ENCODE data around the gene AMBP.

The AMBP gene

DNA sequence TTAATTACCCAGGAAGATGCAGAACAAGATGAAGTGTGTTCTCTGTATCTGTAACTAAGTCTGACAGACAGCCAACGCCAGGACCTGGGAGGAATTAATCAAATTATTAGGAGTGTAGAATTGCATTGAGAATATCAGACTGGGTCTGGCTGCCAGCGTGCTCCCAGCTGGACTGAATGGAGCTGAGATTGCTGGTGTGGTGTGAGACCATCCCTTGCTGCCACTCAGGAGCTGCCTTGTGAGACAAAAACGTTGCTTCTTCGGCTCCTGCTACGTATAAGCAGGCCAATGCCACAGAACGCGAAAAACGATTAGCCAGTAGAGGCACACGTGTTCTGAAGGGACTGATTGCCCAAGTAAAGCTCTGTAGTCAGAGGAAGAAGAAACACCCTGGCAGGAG lies 66.8 kb downstream of the AMBP start:
- TF ChIP-seq MAX (IDR thresholded peaks at IDR 0.05): no peak
- TF ChIP-seq, protein P1, sequence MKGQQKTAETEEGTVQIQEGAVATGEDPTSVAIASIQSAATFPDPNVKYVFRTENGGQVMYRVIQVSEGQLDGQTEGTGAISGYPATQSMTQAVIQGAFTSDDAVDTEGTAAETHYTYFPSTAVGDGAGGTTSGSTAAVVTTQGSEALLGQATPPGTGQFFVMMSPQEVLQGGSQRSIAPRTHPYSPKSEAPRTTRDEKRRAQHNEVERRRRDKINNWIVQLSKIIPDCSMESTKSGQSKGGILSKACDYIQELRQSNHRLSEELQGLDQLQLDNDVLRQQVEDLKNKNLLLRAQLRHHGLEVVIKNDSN (IDR thresholded peaks at IDR 0.05): no peak
- TF ChIP-seq TCF12 (IDR thresholded peaks at IDR 0.05; ENCODE audit: low read depth): no peak
- no peak for TF ChIP-seq TAF1 (IDR thresholded peaks at IDR 0.05; ENCODE audit: low read depth)
- no peak for TF ChIP-seq YY1 (IDR thresholded peaks at IDR 0.05; ENCODE audit: low read depth)
- TF ChIP-seq, protein P2, sequence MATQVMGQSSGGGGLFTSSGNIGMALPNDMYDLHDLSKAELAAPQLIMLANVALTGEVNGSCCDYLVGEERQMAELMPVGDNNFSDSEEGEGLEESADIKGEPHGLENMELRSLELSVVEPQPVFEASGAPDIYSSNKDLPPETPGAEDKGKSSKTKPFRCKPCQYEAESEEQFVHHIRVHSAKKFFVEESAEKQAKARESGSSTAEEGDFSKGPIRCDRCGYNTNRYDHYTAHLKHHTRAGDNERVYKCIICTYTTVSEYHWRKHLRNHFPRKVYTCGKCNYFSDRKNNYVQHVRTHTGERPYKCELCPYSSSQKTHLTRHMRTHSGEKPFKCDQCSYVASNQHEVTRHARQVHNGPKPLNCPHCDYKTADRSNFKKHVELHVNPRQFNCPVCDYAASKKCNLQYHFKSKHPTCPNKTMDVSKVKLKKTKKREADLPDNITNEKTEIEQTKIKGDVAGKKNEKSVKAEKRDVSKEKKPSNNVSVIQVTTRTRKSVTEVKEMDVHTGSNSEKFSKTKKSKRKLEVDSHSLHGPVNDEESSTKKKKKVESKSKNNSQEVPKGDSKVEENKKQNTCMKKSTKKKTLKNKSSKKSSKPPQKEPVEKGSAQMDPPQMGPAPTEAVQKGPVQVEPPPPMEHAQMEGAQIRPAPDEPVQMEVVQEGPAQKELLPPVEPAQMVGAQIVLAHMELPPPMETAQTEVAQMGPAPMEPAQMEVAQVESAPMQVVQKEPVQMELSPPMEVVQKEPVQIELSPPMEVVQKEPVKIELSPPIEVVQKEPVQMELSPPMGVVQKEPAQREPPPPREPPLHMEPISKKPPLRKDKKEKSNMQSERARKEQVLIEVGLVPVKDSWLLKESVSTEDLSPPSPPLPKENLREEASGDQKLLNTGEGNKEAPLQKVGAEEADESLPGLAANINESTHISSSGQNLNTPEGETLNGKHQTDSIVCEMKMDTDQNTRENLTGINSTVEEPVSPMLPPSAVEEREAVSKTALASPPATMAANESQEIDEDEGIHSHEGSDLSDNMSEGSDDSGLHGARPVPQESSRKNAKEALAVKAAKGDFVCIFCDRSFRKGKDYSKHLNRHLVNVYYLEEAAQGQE (IDR thresholded peaks at IDR 0.05; ENCODE audit: low read depth): no peak
- TF ChIP-seq EP300 (IDR thresholded peaks at IDR 0.05; ENCODE audit: borderline replicate concordance): no peak
- no peak for TF ChIP-seq NFIC (IDR thresholded peaks at IDR 0.05)
- no peak for TF ChIP-seq CREB1 (IDR thresholded peaks at IDR 0.05; ENCODE audit: low read depth)
- no peak for TF ChIP-seq FOXM1 (IDR thresholded peaks at IDR 0.05; ENCODE audit: borderline replicate concordance, low read depth)
- TF ChIP-seq ZBTB7A (IDR thresholded peaks at IDR 0.05; ENCODE audit: low read depth): no peak
- no peak for TF ChIP-seq EGR1 (IDR thresholded peaks at IDR 0.05)
- TF ChIP-seq CEBPB (IDR thresholded peaks at IDR 0.05): no peak
- TF ChIP-seq TEAD4 (IDR thresholded peaks at IDR 0.05): no peak
- TF ChIP-seq RAD21 (IDR thresholded peaks at IDR 0.05; ENCODE audit: low read depth): no peak

All from Ishikawa (cell line).